ENCODE results near the gene DOCK10.

DOCK10 gene

GRCh38 chr2:225041851-225042799 lies at the start of gene DOCK10:
TSS of gene DOCK10 (minus strand) at chr2:225042468. CDS start at chr2:225042374, 94 bp downstream.
- H3K4me1 ChIP-seq (ENCODE audit: control insufficient read depth, insufficient read depth, low read length), result peaks cover 8% of the 10 kb centered on the region
- H3K9me3 ChIP-seq (ENCODE audit: control insufficient read depth, insufficient read depth, low read length), result no peaks in the 10 kb centered on the region
- peaks cover 69% of the 10 kb centered on the region for H3K27me3 ChIP-seq (ENCODE audit: control insufficient read depth, insufficient read depth, low read length)
- peak within 1 kb of the TSS; percentile 62 for H3K4me3 ChIP-seq (ENCODE audit: low read depth, low read length)
- no peaks in the 10 kb centered on the region for H3K36me3 ChIP-seq (ENCODE audit: control insufficient read depth, insufficient read depth, low read length)
- no peak within 1 kb of the TSS for H3K9ac ChIP-seq (ENCODE audit: low read depth, low read length)

GRCh38 chr2:225091336-225091735 lies 49.1 kb upstream of the DOCK10 start:
- Histone ChIP-seq H3K4me1 (ENCODE audit: control insufficient read depth, insufficient read depth, low read length) (no peaks in the 10 kb centered on the region), H3K9me3 (ENCODE audit: control insufficient read depth, insufficient read depth, low read length) (no peaks in the 10 kb centered on the region), H3K9ac (ENCODE audit: low read depth, low read length) (no peak overlapping the region), H3K36me3 (ENCODE audit: control insufficient read depth, insufficient read depth, low read length) (no peaks in the 10 kb centered on the region), H3K27me3 (ENCODE audit: control insufficient read depth, insufficient read depth, low read length) (no peaks in the 10 kb centered on the region), H3K4me3 (ENCODE audit: low read depth, low read length) (no peak overlapping the region)

GRCh38 chr2:225090746-225091145 lies 48.5 kb upstream of the DOCK10 start:
- H3K36me3 ChIP-seq (ENCODE audit: control insufficient read depth, insufficient read depth, low read length), result no peaks in the 10 kb centered on the region
- H3K4me3 ChIP-seq (ENCODE audit: low read depth, low read length), result no peak overlapping the region
- H3K9me3 ChIP-seq (ENCODE audit: control insufficient read depth, insufficient read depth, low read length), result no peaks in the 10 kb centered on the region
- no peak overlapping the region for H3K9ac ChIP-seq (ENCODE audit: low read depth, low read length)
- H3K27me3 ChIP-seq (ENCODE audit: control insufficient read depth, insufficient read depth, low read length), result no peaks in the 10 kb centered on the region
- no peaks in the 10 kb centered on the region for H3K4me1 ChIP-seq (ENCODE audit: control insufficient read depth, insufficient read depth, low read length)

GRCh38 chr2:225086915-225087314 lies 44.6 kb upstream of the DOCK10 start:
- Histone ChIP-seq H3K9ac (ENCODE audit: low read depth, low read length) (no peak overlapping the region), H3K9me3 (ENCODE audit: control insufficient read depth, insufficient read depth, low read length) (no peaks in the 10 kb centered on the region), H3K27me3 (ENCODE audit: control insufficient read depth, insufficient read depth, low read length) (no peaks in the 10 kb centered on the region), H3K4me1 (ENCODE audit: control insufficient read depth, insufficient read depth, low read length) (no peaks in the 10 kb centered on the region), H3K36me3 (ENCODE audit: control insufficient read depth, insufficient read depth, low read length) (no peaks in the 10 kb centered on the region), H3K4me3 (ENCODE audit: low read depth, low read length) (no peak overlapping the region)

- H3K27me3 ChIP-seq (ENCODE audit: control insufficient read depth, insufficient read depth, low read length), result no peaks in the 10 kb centered on the region
- H3K9me3 ChIP-seq (ENCODE audit: control insufficient read depth, insufficient read depth, low read length), result no peaks in the 10 kb centered on the region
- no peak overlapping the region for H3K4me3 ChIP-seq (ENCODE audit: low read depth, low read length)
- H3K4me1 ChIP-seq (ENCODE audit: control insufficient read depth, insufficient read depth, low read length), result no peaks in the 10 kb centered on the region
- no peaks in the 10 kb centered on the region for H3K36me3 ChIP-seq (ENCODE audit: control insufficient read depth, insufficient read depth, low read length)
- H3K9ac ChIP-seq (ENCODE audit: low read depth, low read length), result no peak overlapping the region
Observed at GRCh38 chr2:225086439-225086838, 44.2 kb upstream of the DOCK10 start.

GRCh38 chr2:225083276-225083675 lies 41.0 kb upstream of the DOCK10 start:
- Histone ChIP-seq H3K4me1 (ENCODE audit: control insufficient read depth, insufficient read depth, low read length) (no peaks in the 10 kb centered on the region), H3K9me3 (ENCODE audit: control insufficient read depth, insufficient read depth, low read length) (no peaks in the 10 kb centered on the region), H3K9ac (ENCODE audit: low read depth, low read length) (no peak overlapping the region), H3K36me3 (ENCODE audit: control insufficient read depth, insufficient read depth, low read length) (no peaks in the 10 kb centered on the region), H3K27me3 (ENCODE audit: control insufficient read depth, insufficient read depth, low read length) (no peaks in the 10 kb centered on the region), H3K4me3 (ENCODE audit: low read depth, low read length) (no peak overlapping the region)

- H3K4me3 ChIP-seq (ENCODE audit: low read depth, low read length), result no peak overlapping the region
- H3K27me3 ChIP-seq (ENCODE audit: control insufficient read depth, insufficient read depth, low read length), result no peaks in the 10 kb centered on the region
- peaks cover 6% of the 10 kb centered on the region for H3K4me1 ChIP-seq (ENCODE audit: control insufficient read depth, insufficient read depth, low read length)
- H3K36me3 ChIP-seq (ENCODE audit: control insufficient read depth, insufficient read depth, low read length), result no peaks in the 10 kb centered on the region
- no peak overlapping the region for H3K9ac ChIP-seq (ENCODE audit: low read depth, low read length)
- no peaks in the 10 kb centered on the region for H3K9me3 ChIP-seq (ENCODE audit: control insufficient read depth, insufficient read depth, low read length)
Observed at GRCh38 chr2:225076125-225076524, 33.9 kb upstream of the DOCK10 start.

- peaks cover 6% of the 10 kb centered on the region for H3K4me1 ChIP-seq (ENCODE audit: control insufficient read depth, insufficient read depth, low read length)
- H3K9me3 ChIP-seq (ENCODE audit: control insufficient read depth, insufficient read depth, low read length), result no peaks in the 10 kb centered on the region
- no peaks in the 10 kb centered on the region for H3K27me3 ChIP-seq (ENCODE audit: control insufficient read depth, insufficient read depth, low read length)
- H3K36me3 ChIP-seq (ENCODE audit: control insufficient read depth, insufficient read depth, low read length), result no peaks in the 10 kb centered on the region
- no peak overlapping the region for H3K9ac ChIP-seq (ENCODE audit: low read depth, low read length)
- no peak overlapping the region for H3K4me3 ChIP-seq (ENCODE audit: low read depth, low read length)
Observed at GRCh38 chr2:225074919-225075681, 32.8 kb upstream of the DOCK10 start.

- no peaks in the 10 kb centered on the region for H3K27me3 ChIP-seq (ENCODE audit: control insufficient read depth, insufficient read depth, low read length)
- no peak overlapping the region for H3K9ac ChIP-seq (ENCODE audit: low read depth, low read length)
- peaks cover 6% of the 10 kb centered on the region for H3K4me1 ChIP-seq (ENCODE audit: control insufficient read depth, insufficient read depth, low read length)
- no peaks in the 10 kb centered on the region for H3K9me3 ChIP-seq (ENCODE audit: control insufficient read depth, insufficient read depth, low read length)
- no peak overlapping the region for H3K4me3 ChIP-seq (ENCODE audit: low read depth, low read length)
- no peaks in the 10 kb centered on the region for H3K36me3 ChIP-seq (ENCODE audit: control insufficient read depth, insufficient read depth, low read length)
Observed at GRCh38 chr2:225074366-225074765, 32.1 kb upstream of the DOCK10 start.

- H3K36me3 ChIP-seq (ENCODE audit: control insufficient read depth, insufficient read depth, low read length), result no peaks in the 10 kb centered on the region
- H3K9ac ChIP-seq (ENCODE audit: low read depth, low read length), result no peak overlapping the region
- H3K4me3 ChIP-seq (ENCODE audit: low read depth, low read length), result no peak overlapping the region
- no peaks in the 10 kb centered on the region for H3K27me3 ChIP-seq (ENCODE audit: control insufficient read depth, insufficient read depth, low read length)
- no peaks in the 10 kb centered on the region for H3K9me3 ChIP-seq (ENCODE audit: control insufficient read depth, insufficient read depth, low read length)
- H3K4me1 ChIP-seq (ENCODE audit: control insufficient read depth, insufficient read depth, low read length), result peaks cover 6% of the 10 kb centered on the region
Observed at GRCh38 chr2:225073198-225073597, 30.9 kb upstream of the DOCK10 start.

GRCh38 chr2:225072444-225072843 lies 30.2 kb upstream of the DOCK10 start:
- H3K36me3 ChIP-seq (ENCODE audit: control insufficient read depth, insufficient read depth, low read length), result no peaks in the 10 kb centered on the region
- H3K9ac ChIP-seq (ENCODE audit: low read depth, low read length), result no peak overlapping the region
- no peaks in the 10 kb centered on the region for H3K9me3 ChIP-seq (ENCODE audit: control insufficient read depth, insufficient read depth, low read length)
- H3K4me3 ChIP-seq (ENCODE audit: low read depth, low read length), result no peak overlapping the region
- H3K4me1 ChIP-seq (ENCODE audit: control insufficient read depth, insufficient read depth, low read length), result peaks cover 6% of the 10 kb centered on the region
- no peaks in the 10 kb centered on the region for H3K27me3 ChIP-seq (ENCODE audit: control insufficient read depth, insufficient read depth, low read length)

- Histone ChIP-seq H3K27me3 (ENCODE audit: control insufficient read depth, insufficient read depth, low read length) (no peaks in the 10 kb centered on the region), H3K4me3 (ENCODE audit: low read depth, low read length) (no peak overlapping the region), H3K36me3 (ENCODE audit: control insufficient read depth, insufficient read depth, low read length) (no peaks in the 10 kb centered on the region), H3K9me3 (ENCODE audit: control insufficient read depth, insufficient read depth, low read length) (no peaks in the 10 kb centered on the region), H3K4me1 (ENCODE audit: control insufficient read depth, insufficient read depth, low read length) (peaks cover 6% of the 10 kb centered on the region), H3K9ac (ENCODE audit: low read depth, low read length) (no peak overlapping the region)
Observed at GRCh38 chr2:225070811-225071210, 28.5 kb upstream of the DOCK10 start.
